ENCODE data around the gene ADCY1. TPM values are rescaled to one million over a fixed set of nuclear protein-coding genes. Genes with fewer than 3 reads are reported as not detected.

The ADCY1 gene
- total and polyA plus RNA-seq, 2 donors from 2014 or later = 2.9 to 3.7 TPM

DNA sequence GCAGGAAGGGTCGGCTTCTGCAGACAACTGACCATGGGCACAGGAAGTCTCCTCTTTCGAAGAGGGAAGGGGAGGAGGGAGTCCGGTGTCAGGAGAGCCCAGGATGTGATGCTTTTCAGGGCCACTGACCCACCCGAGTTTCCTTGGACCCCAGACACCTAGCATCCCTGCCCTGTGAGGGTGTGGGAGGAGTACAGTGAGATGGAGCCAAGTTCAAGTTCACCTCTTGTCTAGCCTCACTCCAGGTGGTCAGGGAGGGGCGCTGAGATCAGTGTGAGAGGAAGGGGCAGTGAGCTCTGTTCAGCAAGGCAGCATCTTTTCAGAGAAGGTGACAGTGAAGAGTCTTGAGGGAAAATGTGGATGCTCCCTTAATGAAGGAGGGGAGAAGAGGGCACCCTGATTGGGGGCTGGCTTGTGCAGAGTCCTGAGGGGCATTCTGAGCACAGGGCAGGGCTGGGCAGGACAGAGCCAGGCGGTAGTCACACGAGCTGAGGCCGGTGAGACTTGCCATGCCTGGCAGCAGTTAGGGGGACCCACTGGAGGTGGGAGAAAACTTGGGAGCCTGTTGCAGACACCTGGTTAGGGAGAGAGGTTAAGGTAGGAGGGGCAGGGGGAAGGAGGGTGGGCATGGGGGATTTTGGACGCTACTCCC, 49.7 kb downstream of the ADCY1 start:
- Histone ChIP-seq H3K4me3 (ENCODE audit: low read length in 3 of 3) (no peak overlapping the region), H3K4me1 (ENCODE audit: control insufficient read depth in 2 of 3, insufficient read depth in 2 of 3, low read depth in 1 of 3, low read length in 3 of 3) (no peaks in the 10 kb centered on the region), H3K36me3 (ENCODE audit: control insufficient read depth in 2 of 3, insufficient read depth in 3 of 3, low read length in 3 of 3) (no peaks in the 10 kb centered on the region), H3K27ac (ENCODE audit: low read depth in 2 of 2, low read length in 2 of 2) (no peak overlapping the region), H3K9me3 (ENCODE audit: control insufficient read depth in 2 of 3, insufficient read depth in 1 of 3, low read length in 3 of 3) (peaks cover 0 to 12% (median 6%) of the 10 kb centered on the region in 3 donors), H3K27me3 (ENCODE audit: control insufficient read depth, insufficient read depth, low read length) (no peaks in the 10 kb centered on the region), H3K9ac (ENCODE audit: low read length in 3 of 3) (no peak overlapping the region)
- TF ChIP-seq, protein P1, sequence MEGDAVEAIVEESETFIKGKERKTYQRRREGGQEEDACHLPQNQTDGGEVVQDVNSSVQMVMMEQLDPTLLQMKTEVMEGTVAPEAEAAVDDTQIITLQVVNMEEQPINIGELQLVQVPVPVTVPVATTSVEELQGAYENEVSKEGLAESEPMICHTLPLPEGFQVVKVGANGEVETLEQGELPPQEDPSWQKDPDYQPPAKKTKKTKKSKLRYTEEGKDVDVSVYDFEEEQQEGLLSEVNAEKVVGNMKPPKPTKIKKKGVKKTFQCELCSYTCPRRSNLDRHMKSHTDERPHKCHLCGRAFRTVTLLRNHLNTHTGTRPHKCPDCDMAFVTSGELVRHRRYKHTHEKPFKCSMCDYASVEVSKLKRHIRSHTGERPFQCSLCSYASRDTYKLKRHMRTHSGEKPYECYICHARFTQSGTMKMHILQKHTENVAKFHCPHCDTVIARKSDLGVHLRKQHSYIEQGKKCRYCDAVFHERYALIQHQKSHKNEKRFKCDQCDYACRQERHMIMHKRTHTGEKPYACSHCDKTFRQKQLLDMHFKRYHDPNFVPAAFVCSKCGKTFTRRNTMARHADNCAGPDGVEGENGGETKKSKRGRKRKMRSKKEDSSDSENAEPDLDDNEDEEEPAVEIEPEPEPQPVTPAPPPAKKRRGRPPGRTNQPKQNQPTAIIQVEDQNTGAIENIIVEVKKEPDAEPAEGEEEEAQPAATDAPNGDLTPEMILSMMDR (IDR thresholded peaks at IDR 0.05; ENCODE audit: borderline replicate concordance, extremely low read depth, insufficient read depth) = no peak
- DNase-seq (no peak), FAIRE-seq (no peak)
- intact Hi-C loops (cut with DNase I) = no loop called here

- no peak for FAIRE-seq
- H3K9ac ChIP-seq (ENCODE audit: low read length in 3 of 3) = no peak overlapping the region
- H3K27ac ChIP-seq (ENCODE audit: low read depth in 2 of 2, low read length in 2 of 2) = no peak overlapping the region
These were observed 50.2 kb downstream of the ADCY1 start for GRCh38 chr7:45624392-45624760.

DNA sequence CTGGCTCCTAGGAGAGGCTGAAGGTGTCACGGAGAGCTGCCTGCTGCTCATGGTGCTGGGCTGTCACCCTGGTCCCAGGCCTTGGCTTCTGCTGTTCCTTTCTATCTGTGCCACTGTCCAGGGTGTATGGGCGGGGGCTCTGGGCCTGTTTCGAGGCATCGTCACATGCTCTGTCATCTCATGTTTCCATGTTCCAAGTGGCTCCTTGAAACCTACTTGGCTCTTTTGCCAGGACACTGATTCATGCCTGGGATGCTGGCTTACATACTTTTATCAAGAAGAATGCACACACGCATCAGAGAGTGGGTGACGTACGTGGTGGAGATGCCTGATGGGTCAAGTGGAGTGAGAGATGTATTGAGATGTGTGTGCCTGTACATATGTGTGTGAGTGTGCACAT, 50.9 kb downstream of the ADCY1 start:
- Histone ChIP-seq H3K9ac (ENCODE audit: low read length in 3 of 3) (no peak overlapping the region), H3K27me3 (ENCODE audit: control insufficient read depth, insufficient read depth, low read length) (no peaks in the 10 kb centered on the region), H3K27ac (ENCODE audit: low read depth in 2 of 2, low read length in 2 of 2) (no peak overlapping the region), H3K4me1 (ENCODE audit: control insufficient read depth in 2 of 3, insufficient read depth in 2 of 3, low read depth in 1 of 3, low read length in 3 of 3) (no peaks in the 10 kb centered on the region), H3K36me3 (ENCODE audit: control insufficient read depth in 2 of 3, insufficient read depth in 3 of 3, low read length in 3 of 3) (no peaks in the 10 kb centered on the region), H3K9me3 (ENCODE audit: control insufficient read depth in 2 of 3, insufficient read depth in 1 of 3, low read length in 3 of 3) (peaks cover 0 to 7% (median 2%) of the 10 kb centered on the region in 3 donors), H3K4me3 (ENCODE audit: low read length in 3 of 3) (no peak overlapping the region)
- TF ChIP-seq, protein P1 (IDR thresholded peaks at IDR 0.05; ENCODE audit: borderline replicate concordance, extremely low read depth, insufficient read depth) = no peak
- intact Hi-C loops (cut with DNase I) = no loop called here
- no peak for FAIRE-seq
- no peak for DNase-seq

More at GRCh38 chr7:45624392-45624760, 50.2 kb downstream of the ADCY1 start:
- DNase-seq = no peak
- Histone ChIP-seq H3K27me3 (ENCODE audit: control insufficient read depth, insufficient read depth, low read length) (no peaks in the 10 kb centered on the region), H3K4me3 (ENCODE audit: low read length in 3 of 3) (no peak overlapping the region), H3K36me3 (ENCODE audit: control insufficient read depth in 2 of 3, insufficient read depth in 3 of 3, low read length in 3 of 3) (no peaks in the 10 kb centered on the region), H3K4me1 (ENCODE audit: control insufficient read depth in 2 of 3, insufficient read depth in 2 of 3, low read depth in 1 of 3, low read length in 3 of 3) (no peaks in the 10 kb centered on the region), H3K9me3 (ENCODE audit: control insufficient read depth in 2 of 3, insufficient read depth in 1 of 3, low read length in 3 of 3) (peaks cover 0 to 12% (median 4%) of the 10 kb centered on the region in 3 donors)
- TF ChIP-seq, protein P1 (IDR thresholded peaks at IDR 0.05; ENCODE audit: borderline replicate concordance, extremely low read depth, insufficient read depth) = no peak
- intact Hi-C loops (cut with DNase I) = no loop called here
